SK-N-SH treated with all-trans-retinoic acid at 6 μM for 48 hours (cell line): ENCODE results near the gene PGK1.

ENCODE experiments used
- ARNTL ChIP-seq: fragments of 450-650 bp; formaldehyde crosslinking; IDR thresholded peaks from 2 replicates; pipeline ENCODE4 v1.5.0; 2020; ENCODE audit warnings: low read depth, mild to moderate bottlenecking, moderate library complexity, borderline replicate concordance
- CREB5 ChIP-seq: fragments of 250-450 bp; sonication (Bioruptor Pico); IDR thresholded peaks from 2 replicates; pipeline ENCODE4 v1.5.1; 2020; ENCODE audit warnings: low read depth, mild to moderate bottlenecking, moderate library complexity
- CSRNP3 ChIP-seq: fragments of 250-450 bp; sonication (Bioruptor Pico); IDR thresholded peaks from 2 replicates; pipeline ENCODE4 v1.5.1; 2021; ENCODE audit warnings: mild to moderate bottlenecking, moderate library complexity
- GLIS3 ChIP-seq: fragments of 250-450 bp; sonication (Bioruptor Pico); IDR thresholded peaks from 2 replicates; pipeline ENCODE4 v1.5.0; 2020; ENCODE audit warnings: mild to moderate bottlenecking, moderate library complexity
- ISL1 ChIP-seq: fragments of 250-450 bp; sonication (Bioruptor Pico); IDR thresholded peaks from 2 replicates; pipeline ENCODE4 v2.1.2; 2022; ENCODE audit warnings: mild to moderate bottlenecking, moderate library complexity
- OSR1 ChIP-seq: fragments of 250-450 bp; sonication (Bioruptor Pico); IDR thresholded peaks from 2 replicates; pipeline ENCODE4 v1.8.0; 2022; ENCODE audit warnings: moderate library complexity, mild to moderate bottlenecking, inconsistent platforms
- PATZ1 ChIP-seq: fragments of 250-450 bp; sonication (Bioruptor Pico); IDR thresholded peaks from 2 replicates; pipeline ENCODE4 v1.8.0; 2020; ENCODE audit warnings: mild to moderate bottlenecking, moderate library complexity, borderline replicate concordance
- RARB ChIP-seq: fragments of 250-450 bp; sonication (Bioruptor Pico); IDR thresholded peaks from 2 replicates; pipeline ENCODE4 v1.8.0; 2021; ENCODE audit warnings: mild to moderate bottlenecking, moderate library complexity
- TCF4 ChIP-seq: fragments of 250-450 bp; sonication (Bioruptor Pico); IDR thresholded peaks from 2 replicates; pipeline ENCODE4 v1.8.0; 2021; ENCODE audit warnings: mild to moderate bottlenecking, moderate library complexity, borderline replicate concordance
- TSHZ2 ChIP-seq: fragments of 250-450 bp; sonication (Bioruptor Pico); IDR thresholded peaks from 2 replicates; pipeline ENCODE4 v1.5.0; 2020; ENCODE audit warnings: mild to moderate bottlenecking, moderate library complexity
- ZFP3 ChIP-seq: fragments of 250-450 bp; sonication (Bioruptor Pico); IDR thresholded peaks from 2 replicates; pipeline ENCODE4 v1.5.0; 2020; ENCODE audit warnings: mild to moderate bottlenecking, moderate library complexity
- ZFP30 ChIP-seq: fragments of 450-650 bp; formaldehyde crosslinking; IDR thresholded peaks from 2 replicates; pipeline ENCODE4 v1.5.0; 2022; ENCODE audit warnings: mild to moderate bottlenecking, moderate library complexity
- ZNF565 ChIP-seq: fragments of 450-650 bp; formaldehyde crosslinking; conservative IDR thresholded peaks from 2 replicates; pipeline ENCODE4 v1.5.0; 2020; ENCODE audit warnings: low read depth, mild to moderate bottlenecking, moderate library complexity
- ZNF8 ChIP-seq: fragments of 450-650 bp; formaldehyde crosslinking; IDR thresholded peaks from 2 replicates; pipeline ENCODE4 v1.5.0; 2020; ENCODE audit warnings: mild to moderate bottlenecking, moderate library complexity

GRCh38 chrX:78140206-78140605, 36.2 kb downstream of the PGK1 start:
- TF ChIP-seq ZFP30 (CRISPR knock-in tag), result no peak
- no peak for TF ChIP-seq ARNTL (CRISPR knock-in tag)
- no peak for TF ChIP-seq GLIS3 (CRISPR knock-in tag)
- TF ChIP-seq TSHZ2, result no peak
- no peak for TF ChIP-seq ISL1 (CRISPR knock-in tag)
- no peak for TF ChIP-seq CREB5
- no peak for TF ChIP-seq PATZ1
- no peak for TF ChIP-seq RARB (CRISPR knock-in tag)
- no peak for TF ChIP-seq ZNF565 (CRISPR knock-in tag)
- TF ChIP-seq ZNF8 (CRISPR knock-in tag), result no peak
- TF ChIP-seq ZFP3 (CRISPR knock-in tag), result no peak
- TF ChIP-seq TCF4 (CRISPR knock-in tag), result no peak
- TF ChIP-seq CSRNP3 (CRISPR knock-in tag), result no peak
- TF ChIP-seq OSR1 (CRISPR knock-in tag), result no peak
